Body of pancreas (tissue), 4 donors: ENCODE data around the gene CA9.

Source experiments
- CTCF ChIP-seq, 7 experiments: fragments of 450-650 bp in 4 of 7; fragments of 200-600 bp in 3 of 7; sonication (generic) in 3 of 7; IDR thresholded peaks; one replicate each; pipeline ENCODE4 v1.5.1; 2016 to 2019; ENCODE audit warnings: antibody characterized with exemption in 7 of 7
- POLR2A ChIP-seq, 3 donors: fragments of 450-650 bp; IDR thresholded peaks; one replicate each; pipeline ENCODE4 v1.6.1; 2016; ENCODE audit warnings: antibody characterized with exemption in 3 of 3, mild to moderate bottlenecking in 2 of 3

GRCh38 chr9:35650341-35651158 is 23.2 kb upstream of the CA9 start, which contains the start of gene SIT1:
- TF ChIP-seq CTCF (IDR thresholded peaks at IDR 0.05), result no peak
- no peak for TF ChIP-seq POLR2A (IDR thresholded peaks at IDR 0.05)
